Esophagus mucosa (tissue), 1 donor: ENCODE results near the gene LPP. TPM values are rescaled to one million over a fixed set of nuclear protein-coding genes. Genes with fewer than 3 reads are reported as not detected.
"Not testable (repeated sequence)": the region's sequence is repeated elsewhere in the genome, so short reads cannot be mapped to it uniquely, and the experiment has no call there.

Experiments
- ATAC-seq: fragments of 200-7000 bp; cut with Tn5 transposase; one replicate; pipeline ENCODE4 v1.9.1; 2020
- total RNA-seq: library from RNA; stranded (reverse); gene quantifications from one replicate; pipeline ENCODE4 v1.2.4, GENCODE V29; 2023
- donor health status: DM: yes; HTN: yes; CAD: no.

The LPP gene
- total RNA-seq, 1 donor from 2014 or later = 89.0 TPM

GRCh38 chr3:188691004-188691403 is 537.0 kb downstream of the LPP start:
- no peak for ATAC-seq

GRCh38 chr3:188691665-188692064 is 537.7 kb downstream of the LPP start:
- no peak for ATAC-seq

DNA sequence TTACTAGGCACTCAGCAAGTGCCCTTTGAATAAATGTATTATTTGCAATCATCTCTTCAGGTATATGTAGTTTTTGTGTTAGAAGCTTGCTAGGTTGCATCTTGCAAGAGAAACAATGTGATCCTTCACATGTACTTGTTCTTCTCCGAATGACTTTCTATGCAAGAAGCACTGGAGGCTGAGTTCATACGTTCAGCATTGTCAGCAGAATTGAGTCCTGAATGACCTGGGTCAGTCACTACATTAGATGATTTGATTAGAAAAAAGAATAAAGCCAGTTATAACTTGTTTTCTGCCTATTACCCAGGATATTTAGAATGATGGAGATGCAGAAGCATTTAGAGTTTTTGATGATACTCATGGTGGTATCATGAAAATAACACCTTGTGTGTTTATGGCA is 538.7 kb downstream of the LPP start:
- ATAC-seq = no peak

DNA sequence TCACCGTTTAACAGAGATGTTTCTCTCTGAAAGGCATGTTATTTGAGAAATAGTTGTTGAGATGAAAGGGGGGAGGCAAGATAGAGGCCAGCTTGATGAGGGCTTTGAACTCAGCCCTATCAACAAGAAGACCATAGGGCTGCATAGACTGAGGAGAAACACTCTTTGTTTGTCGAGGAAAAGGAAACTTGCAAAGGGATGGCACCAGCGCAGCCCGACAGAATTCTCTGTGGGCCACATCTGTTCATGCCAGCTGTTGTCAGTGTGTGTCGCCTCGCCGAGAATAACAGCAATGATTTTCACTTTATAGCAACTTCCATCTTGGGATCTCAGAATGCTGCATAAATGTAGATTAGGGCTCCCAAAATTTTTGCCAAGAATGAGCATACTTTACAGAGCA is 539.5 kb downstream of the LPP start:
- ATAC-seq = no peak

DNA sequence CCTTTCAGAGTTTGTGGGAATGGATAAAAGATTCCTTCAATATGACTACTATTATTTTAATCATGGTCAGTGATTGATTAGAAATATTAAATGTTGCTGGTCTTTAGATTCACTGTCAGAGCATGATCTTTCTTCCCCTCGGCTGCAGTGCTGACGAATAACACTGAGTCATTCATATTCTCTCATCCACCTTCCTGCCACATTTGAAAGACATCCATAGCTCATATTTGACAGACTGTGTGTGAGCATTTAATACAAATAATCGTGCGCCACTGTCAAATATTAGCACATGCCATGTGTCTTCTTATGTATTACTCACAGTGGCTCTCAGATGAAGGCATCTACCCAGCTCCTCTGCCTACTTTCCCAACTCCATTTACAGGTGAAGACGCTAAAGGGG is 541.3 kb downstream of the LPP start:
- peak; percentile 77 for ATAC-seq

DNA sequence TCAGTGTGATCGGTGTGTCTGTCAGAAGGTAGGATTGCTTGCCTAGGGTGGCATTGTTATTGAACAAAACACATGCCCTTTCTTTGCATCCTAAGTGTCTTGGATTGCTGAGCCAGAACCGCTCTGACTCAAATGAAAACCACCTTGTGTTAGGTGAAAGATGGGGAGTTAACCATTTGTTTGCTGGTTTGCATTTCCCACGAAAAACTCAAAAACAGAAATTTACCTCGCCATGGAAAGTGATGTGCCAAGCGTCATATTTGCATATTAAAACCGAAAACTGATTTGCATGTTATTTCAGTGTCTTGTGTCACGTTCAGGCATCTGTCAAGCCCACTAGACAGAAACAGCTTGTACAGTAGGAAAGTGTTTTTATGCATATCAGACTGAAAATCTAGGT is 543.2 kb downstream of the LPP start:
- ATAC-seq = no peak

DNA sequence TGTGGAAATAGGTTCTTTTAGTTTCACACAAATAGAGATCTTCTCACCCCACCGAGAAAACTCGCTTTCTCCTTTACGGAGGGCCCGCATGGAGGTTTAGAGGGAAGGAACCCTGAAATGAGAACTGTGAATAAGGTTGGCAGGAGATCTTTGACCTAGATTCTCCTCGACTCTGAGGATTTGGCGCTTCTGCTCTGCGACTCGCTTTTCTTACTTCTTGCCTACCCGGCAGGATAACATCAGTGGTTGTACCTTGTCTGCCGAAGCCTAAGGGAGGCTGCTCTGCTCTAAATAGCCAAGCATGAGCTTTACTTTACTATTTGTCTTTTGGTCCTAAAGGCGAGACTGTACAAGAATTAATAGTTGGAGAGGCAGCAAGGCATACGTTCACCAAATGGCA is 544.5 kb downstream of the LPP start:
- no peak for ATAC-seq

GRCh38 chr3:188700501-188700900 is 546.5 kb downstream of the LPP start:
- no peak for ATAC-seq

DNA sequence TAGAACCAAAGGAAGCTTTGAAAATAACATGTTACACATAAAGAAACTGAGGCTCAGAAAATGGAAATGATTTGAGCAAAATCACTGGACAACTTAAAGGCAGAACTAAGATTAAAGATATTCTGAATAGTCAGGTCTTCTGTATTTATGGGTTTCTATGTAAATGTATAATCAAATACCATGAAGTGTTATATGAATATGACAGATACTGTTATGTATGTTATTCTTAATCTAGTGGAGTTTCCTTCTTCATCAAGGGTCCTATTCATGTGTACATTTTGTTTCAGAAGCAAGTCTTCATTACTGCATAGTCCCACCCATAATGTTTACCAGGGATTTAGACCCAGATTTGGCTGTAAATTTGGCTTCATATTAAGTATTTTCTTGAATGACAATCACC is 547.0 kb downstream of the LPP start:
- ATAC-seq = no peak

GRCh38 chr3:188701485-188701969 is 547.6 kb downstream of the LPP start:
- no peak for ATAC-seq

GRCh38 chr3:188702028-188702427 is 548.1 kb downstream of the LPP start:
- not testable (repeated sequence) for ATAC-seq

- ATAC-seq = no peak
These were observed 552.2 kb downstream of the LPP start for GRCh38 chr3:188706176-188706575.

DNA sequence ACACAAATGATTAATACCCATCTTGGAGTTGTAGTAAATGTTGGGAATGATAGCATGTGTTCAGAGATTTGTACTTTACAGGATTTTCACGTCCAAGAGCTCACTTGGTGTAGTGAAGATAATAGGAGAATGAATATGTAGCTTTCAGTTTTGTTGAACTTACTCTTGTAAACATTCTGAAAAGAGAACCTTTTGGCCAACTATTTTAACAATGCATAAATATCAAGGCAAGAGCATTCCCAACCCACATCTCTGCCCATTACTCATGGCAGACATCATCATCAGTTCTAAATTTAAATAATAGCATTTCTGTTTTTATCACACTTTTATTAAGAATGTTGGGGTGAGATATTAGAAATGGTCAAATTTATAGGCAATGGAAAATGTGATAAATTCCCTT is 552.6 kb downstream of the LPP start:
- ATAC-seq = no peak

- no peak for ATAC-seq
These were observed 553.7 kb downstream of the LPP start for GRCh38 chr3:188707381-188708288.

GRCh38 chr3:188711881-188712247 is 557.9 kb downstream of the LPP start:
- no peak for ATAC-seq

- ATAC-seq = no peak
These were observed 558.4 kb downstream of the LPP start for GRCh38 chr3:188712248-188712924.

DNA sequence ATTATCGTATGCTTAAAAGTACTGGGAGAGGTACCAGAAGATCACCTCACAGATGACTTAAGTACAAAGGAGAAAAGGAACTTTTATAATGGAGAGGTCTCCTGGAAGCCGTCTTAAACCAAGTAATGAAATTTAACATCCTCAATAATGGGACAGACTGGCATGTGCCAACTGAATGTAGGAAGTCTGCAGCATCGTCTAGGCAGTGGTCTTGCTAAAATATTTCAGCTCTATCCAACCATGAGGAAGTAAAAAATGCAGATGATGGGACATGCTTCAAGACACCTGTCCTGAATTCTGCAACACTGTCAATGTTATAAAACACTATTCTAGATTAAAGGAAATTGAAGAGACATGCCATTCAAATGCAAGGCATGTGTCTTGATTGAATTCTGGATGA is 559.0 kb downstream of the LPP start:
- ATAC-seq = no peak

DNA sequence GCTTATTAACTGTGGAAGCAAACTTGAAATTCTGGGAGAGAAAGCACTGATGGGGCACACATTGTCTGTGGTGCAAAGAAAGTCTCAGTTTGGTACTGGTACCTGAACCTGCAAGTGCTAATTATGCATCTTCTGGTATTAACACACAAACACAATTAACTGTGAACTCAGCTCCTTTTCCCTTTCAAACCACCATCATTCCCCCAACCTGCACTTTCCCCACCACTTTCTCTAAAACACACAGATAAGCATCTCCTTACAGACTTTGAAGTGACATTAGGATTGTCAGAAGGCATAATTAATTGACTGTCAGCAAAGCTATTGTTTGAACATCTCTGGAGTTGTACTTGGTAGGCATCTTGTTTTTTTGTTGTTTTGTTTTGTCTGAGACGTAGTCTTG is 565.6 kb downstream of the LPP start:
- no peak for ATAC-seq

- ATAC-seq = no peak
These were observed 566.3 kb downstream of the LPP start for GRCh38 chr3:188720215-188720614.

DNA sequence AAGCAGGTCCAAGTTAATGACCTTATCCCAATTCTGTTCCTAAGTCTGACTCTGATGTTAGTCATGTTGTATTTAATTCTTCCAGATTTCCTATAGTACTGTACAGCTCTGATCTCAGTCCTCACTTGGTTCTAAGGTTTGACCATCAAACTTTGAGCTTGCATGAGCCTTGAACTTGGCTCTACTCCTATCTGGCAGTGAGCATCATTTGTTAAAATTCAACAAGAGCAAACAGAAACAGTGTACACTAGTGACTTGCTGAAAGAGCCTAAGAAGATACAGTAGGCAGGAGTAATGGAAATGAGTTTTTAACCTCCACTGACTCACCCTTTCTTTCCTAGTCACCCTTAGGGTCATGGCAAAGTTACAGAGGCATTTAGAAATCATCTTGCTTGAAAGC is 566.7 kb downstream of the LPP start:
- no peak for ATAC-seq

- no peak for ATAC-seq
These were observed 567.4 kb downstream of the LPP start for GRCh38 chr3:188721312-188721711.

GRCh38 chr3:188721990-188722389 is 568.0 kb downstream of the LPP start:
- no peak for ATAC-seq

DNA sequence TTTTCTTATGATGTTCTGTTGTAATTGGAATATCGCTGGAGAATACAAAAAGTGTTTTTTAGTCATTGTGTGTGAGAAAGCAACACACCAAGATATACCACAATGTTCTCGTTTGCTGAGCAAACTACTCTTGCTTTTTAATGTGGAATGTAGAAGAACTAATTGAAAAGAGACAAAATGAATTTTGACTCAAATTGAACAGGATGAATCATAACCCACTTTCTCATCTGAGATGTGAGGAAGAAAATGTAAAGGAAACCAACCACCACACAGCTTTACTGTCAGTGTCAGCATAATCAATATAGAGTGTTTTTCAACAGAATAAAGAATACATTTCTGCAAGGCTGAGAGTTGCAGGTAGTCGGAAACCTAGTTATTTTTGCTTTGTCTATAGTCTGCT is 569.0 kb downstream of the LPP start:
- no peak for ATAC-seq

GRCh38 chr3:188727052-188727451 is 573.1 kb downstream of the LPP start:
- no peak for ATAC-seq
